Superior temporal gyrus (tissue), 1 donor: Measurements from ENCODE around the gene GLIS1.
"Not testable (repeated sequence)": the region's sequence is repeated elsewhere in the genome, so short reads cannot be mapped to it uniquely, and the experiment has no call there.

Experiments
- DNase-seq: peaks from one replicate; pipeline ENCODE4 v3.0.0-alpha.2; 2016; ENCODE audit errors: extremely low spot score

Gene GLIS1

DNA sequence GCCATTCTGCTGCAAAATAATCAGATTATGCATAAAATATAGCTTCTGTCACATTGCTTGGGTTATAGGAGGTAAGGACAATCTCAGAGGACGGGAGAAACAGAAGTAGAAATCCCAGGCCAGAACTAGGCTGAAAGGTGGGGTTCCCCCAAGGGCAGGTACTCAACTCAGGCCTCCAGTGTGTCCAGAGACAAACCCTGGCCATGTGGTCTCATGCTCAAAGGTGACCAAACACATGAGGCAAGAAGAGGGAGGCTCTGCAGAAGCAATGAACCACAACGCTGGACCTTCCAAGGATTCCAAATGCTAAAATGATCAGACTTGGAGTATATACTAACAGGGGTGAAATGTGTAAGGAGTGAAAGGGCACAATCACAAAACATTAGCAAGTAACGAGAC, 176.0 kb downstream of the GLIS1 start:
- no peak for DNase-seq

DNA sequence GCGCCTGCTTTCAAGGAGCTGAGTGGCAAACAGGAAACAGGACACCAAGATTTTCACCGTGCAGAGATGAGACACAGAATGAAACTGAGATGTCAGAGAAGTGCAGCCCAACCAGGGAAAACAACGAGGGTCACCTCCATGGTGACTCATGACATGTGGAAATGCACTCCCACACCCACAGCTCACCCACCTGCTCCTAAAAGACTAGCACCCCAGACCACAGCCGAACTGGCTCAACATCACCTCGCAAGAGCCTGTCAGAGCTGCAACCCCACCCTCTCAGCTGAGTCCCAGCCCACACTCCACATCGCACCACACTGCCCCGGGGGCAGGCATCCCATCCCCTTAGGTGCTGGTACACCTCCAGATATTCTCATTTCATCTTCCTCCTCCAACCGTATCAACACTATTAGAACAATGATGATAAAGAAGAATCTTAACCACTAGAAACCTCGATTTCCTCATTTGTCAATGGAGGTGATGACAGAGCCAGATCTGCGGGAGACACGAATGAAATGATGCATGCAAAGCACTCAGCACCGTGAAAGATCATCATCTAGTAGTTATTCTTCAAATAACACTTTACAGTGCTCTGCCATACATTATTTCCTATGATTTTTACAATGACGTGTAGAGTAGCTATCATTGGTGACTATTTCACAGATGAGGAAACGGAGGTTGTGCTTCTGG, 176.5 kb downstream of the GLIS1 start:
- no peak for DNase-seq

DNA sequence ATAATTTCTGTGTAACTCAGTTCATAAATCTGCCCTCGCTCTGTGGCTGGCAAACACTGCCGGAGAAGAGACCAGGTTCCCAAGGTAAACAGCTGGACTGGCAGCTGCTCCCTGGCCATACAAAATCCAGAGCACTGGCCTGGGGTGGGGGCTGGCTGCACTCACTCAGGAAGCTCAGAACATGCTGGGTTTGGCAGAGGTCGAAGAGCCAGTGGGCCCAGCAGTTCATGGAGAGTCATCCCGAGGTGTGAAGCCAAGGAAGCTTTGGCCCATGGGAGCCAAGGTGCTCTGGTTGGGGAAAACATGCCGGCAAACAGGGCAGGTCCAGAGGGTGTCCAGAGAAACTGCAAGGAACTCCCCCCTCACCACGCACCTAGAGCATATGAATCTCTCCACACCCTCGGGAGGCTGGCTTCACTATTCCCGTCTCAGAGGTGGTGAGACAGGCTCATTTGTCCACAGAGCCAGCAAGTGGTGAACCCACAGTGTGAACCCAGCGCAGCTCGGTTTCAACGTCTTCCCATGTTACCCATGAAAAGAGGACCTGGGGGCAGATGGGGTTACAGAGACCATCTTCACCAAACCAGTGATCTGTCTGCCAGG, 177.4 kb downstream of the GLIS1 start:
- no peak for DNase-seq

GRCh38 chr1:53560581-53561502, 178.1 kb downstream of the GLIS1 start:
- DNase-seq, result no peak

- no peak for DNase-seq
Observed at GRCh38 chr1:53559854-53560580, 178.9 kb downstream of the GLIS1 start.

DNA sequence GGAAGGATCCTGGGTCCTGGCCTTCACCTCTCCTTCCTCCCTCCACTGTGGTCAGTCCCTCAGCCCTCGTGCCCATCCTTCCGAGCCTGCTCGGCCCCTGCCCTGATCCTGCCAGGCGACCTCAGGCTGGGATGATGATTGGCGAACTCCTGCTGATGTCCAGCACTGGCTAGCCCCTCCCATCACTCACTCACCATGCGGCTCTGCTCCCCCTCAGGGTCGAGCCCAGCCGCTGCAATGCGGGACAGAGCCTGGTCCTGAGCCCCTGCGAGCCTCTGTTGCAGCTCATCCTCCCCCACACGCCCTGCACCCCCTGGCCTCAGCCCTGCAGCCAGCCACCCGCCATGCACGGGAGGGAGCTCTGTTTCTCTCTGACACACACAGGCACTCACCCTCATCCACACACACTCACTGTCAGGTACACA, 179.6 kb downstream of the GLIS1 start:
- DNase-seq, result no peak

DNA sequence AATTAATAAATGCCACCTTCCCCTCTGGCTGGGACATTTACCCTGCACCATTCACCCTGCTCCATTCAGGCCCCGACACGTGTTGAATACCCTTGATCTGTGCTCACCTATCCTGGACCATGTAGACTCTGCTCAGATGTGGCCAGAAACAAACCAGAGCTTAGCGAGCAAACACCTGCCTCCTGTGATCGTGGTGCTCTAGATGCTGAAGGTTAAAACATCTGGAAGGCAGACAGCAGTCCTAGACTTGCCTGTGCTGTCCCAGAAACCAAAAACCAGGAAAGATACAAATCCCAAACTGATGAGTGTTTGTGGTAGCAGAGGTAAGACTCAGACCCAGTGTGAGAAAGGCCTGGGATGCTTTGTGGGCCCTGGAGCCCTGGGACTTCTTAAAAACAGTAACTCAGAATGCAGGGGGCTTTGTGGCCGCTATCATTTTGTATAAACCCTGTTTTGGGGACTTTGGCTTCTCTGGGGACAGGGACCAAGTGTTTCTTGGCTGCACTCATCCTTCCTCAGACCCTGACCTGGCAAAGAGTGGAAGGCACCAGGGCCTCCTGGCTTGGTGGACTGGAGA, 180.1 kb downstream of the GLIS1 start:
- no peak for DNase-seq

GRCh38 chr1:53557830-53558738, 180.9 kb downstream of the GLIS1 start:
- no peak for DNase-seq

GRCh38 chr1:53557369-53557768, 181.6 kb downstream of the GLIS1 start:
- no peak for DNase-seq

DNA sequence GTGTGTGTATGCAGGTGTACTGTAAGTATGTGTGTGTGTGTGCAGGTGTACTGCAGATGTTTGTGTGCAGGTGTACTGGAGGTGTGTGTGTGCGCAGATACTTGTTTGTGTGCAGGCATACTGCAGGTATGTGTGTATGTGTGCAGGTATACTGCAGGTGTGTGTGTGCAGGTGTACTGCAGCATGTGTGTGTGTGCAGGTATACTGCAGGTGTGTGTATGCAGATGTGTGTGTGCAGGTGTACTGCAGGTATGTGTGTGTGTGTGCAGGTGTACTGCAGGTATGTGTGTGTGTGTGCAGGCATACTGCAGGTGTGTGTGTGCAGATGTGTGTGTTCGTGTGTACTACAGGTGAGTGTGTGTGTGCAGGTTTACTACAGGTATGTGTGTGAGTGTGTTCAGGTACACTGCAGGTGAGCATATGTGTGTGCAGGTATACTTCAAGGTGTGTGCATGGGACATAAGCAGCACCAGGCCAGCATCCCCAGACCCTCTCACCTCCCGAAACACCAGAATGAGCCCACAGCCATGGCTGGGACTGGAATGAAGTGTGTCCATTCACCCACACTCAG, 182.2 kb downstream of the GLIS1 start:
- DNase-seq, result no peak

DNA sequence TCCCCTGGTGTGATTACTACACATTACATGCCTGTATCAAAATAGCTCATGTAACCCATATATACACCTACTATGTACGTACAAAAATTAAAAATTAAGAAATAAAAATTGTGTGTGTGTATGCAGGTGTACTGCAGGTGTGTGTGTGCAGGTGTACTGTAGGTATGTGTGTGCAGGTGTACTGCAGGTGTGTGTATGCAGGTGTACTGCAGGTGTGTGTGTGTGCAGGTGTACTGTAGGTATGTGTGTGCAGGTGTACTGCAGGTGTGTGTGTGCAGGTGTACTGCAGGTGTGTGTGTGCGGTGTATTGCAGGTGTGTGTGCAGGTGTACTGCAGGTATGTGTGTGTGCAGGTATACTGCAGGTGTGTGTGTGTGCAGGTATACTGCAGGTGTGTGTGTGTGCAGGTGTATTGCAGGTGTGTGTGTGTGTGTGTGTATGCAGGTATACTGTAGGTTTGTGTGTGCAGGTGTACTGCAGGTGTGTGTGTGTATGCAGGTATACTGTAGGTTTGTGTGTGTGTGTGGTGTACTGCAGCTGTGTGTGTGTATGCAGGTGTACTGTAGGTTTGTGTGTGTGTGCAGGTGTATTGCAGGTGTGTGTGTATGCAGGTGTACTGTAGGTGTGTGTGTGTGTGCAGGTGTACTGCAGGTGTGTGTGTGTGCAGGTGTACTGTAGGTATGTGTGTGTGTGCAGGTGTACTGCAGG, 183.2 kb downstream of the GLIS1 start:
- not testable (repeated sequence) for DNase-seq

DNA sequence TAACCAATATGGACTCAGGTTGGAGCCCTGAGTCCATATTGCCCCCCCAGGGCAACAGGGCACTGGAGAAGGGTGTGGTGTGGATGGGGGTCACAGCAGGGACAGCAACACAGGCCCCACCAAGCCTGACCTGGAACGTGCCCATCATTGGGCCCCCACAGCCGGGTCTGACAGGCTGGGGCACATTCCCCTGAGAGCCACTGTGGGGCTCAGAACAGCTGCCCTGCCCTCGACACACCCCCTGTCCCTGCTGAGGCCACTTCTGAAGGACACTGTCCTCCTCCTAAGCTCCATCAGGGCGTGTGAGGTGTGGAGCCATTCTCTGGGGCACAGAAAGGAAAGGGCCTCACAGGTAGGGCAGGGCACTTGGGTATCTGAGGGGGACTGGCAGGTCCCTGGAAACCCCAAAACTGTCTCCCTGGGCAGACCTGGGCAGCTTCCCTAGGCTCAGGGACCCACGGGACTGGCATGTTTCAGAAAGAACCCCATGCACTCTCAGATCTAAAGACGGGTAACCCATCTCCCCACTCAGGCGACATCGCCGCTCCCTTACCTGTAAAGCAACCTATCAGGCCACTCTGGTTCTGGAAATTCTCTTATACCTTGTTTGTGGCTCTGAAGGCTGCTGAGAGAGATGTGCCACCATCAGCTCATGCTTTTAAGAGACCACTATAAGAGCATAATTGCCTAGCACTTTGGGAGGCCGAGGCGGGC, 184.2 kb downstream of the GLIS1 start:
- no peak for DNase-seq

DNA sequence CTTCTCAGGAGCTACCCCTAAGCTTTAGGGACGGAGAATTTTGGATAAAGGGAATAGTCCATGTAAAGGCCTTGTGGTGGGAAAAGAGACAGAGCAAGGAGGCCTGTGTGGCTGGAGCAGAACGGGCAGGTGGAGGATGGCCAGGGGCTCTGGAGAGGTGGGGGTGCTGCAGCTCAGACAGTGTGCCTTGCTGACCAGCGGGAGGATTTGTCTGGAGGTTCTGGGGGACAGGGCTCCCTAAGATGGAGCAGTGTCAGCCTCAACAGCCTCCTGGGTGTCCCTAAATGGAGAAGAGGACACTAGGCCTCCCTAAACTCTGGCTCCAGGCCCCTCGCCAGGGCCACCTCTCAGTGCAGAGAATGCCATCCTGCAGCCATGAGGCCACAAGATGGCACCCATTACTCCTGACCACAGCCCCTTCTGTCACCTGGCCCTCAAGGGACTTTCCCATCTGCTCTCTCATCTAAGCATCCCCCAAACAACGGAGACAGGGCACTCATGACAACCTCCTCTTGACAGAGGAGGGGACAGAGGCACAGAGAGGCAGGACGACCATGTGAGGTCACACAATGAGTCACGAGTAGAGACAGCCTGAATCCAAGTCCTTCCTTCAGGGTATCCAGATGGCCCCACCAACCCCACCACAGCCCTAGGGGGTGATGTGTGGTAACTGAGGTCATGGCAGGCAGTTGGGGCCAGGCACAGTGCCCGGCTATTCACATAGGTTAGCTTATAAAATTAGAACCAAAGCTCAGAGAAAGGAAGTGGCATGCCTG, 185.0 kb downstream of the GLIS1 start:
- DNase-seq, result no peak

GRCh38 chr1:53552981-53553733, 185.8 kb downstream of the GLIS1 start:
- DNase-seq, result no peak

GRCh38 chr1:53552146-53552861, 186.7 kb downstream of the GLIS1 start:
- DNase-seq, result no peak

DNA sequence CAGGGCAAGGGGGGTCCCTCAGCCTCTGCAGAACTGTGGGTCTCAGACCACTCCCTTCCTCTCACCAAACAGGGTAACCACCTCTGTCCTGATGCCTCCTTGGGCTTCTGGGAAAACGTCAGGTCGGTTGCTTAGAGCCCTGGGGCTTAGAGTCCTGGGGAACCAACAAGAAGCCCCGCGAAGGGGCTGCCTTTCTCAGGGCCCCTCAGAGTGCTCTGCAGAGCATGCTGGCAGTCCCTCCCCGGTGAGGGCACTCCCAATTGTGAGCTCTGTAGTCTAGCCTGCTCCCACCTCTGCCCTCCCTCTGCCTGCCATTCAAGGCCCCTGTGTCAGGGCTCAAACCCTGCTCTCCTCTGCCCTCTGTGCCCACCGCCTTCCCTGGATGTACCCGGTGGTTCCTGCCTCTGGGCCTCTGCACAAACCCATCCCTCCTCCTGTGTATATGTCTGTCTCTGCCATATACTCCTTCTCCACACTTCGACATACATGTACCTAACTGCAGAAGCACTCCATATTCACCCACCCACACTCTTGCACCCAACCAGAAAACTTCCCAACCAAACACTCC, 187.5 kb downstream of the GLIS1 start:
- DNase-seq, result no peak
